OCI-LY1 (cell line): ENCODE data around the gene TRIM26.
"Not testable (repeated sequence)": the region's sequence is repeated elsewhere in the genome, so short reads cannot be mapped to it uniquely, and the experiment has no call there.

Source experiments
- H2AFZ ChIP-seq: fragments of 200-600 bp; sonication (generic), shearing (Covaris generic); 2 replicates; pipeline ENCODE4 v1.6.0; 2014; ENCODE audit warnings: antibody characterized with exemption, mild to moderate bottlenecking, low read length
- H3F3A ChIP-seq: fragments of 200-600 bp; sonication (generic), shearing (Covaris generic); 2 replicates; pipeline ENCODE4 v1.6.0; 2014; ENCODE audit warnings: mild to moderate bottlenecking, antibody characterized with exemption, low read length, moderate library complexity; ENCODE audit not compliant: insufficient read depth
- H3K27ac ChIP-seq: fragments of 200-600 bp; sonication (generic); 2 replicates; pipeline ENCODE4 v1.5.1; 2014; ENCODE audit warnings: low read length, mixed run types, mild to moderate bottlenecking, low read depth; ENCODE audit not compliant: poor library complexity, severe bottlenecking
- H3K27me3 ChIP-seq: fragments of 200-600 bp; sonication (generic); 2 replicates; pipeline ENCODE4 v1.6.0; 2014; ENCODE audit warnings: antibody characterized with exemption, mild to moderate bottlenecking, low read length, moderate library complexity; ENCODE audit not compliant: insufficient read depth
- H3K36me3 ChIP-seq: fragments of 200-600 bp; sonication (generic); 2 replicates; pipeline ENCODE4 v1.6.1; 2014; ENCODE audit warnings: mild to moderate bottlenecking, antibody characterized with exemption, low read length, moderate library complexity, mixed read lengths; ENCODE audit not compliant: insufficient read depth
- H3K4me1 ChIP-seq: fragments of 200-600 bp; sonication (generic); 2 replicates; pipeline ENCODE4 v1.5.1; 2014; ENCODE audit warnings: mild to moderate bottlenecking, low read length, moderate library complexity; ENCODE audit not compliant: insufficient read depth, severe bottlenecking
- H3K4me2 ChIP-seq: fragments of 200-600 bp; sonication (generic), shearing (Covaris generic); 2 replicates; pipeline ENCODE4 v1.6.1; 2014; ENCODE audit warnings: low read length
- H3K4me3 ChIP-seq: fragments of 200-600 bp; sonication (generic); 2 replicates; pipeline ENCODE4 v1.5.1; 2014; ENCODE audit warnings: low read length, low read depth, mild to moderate bottlenecking, mixed read lengths; ENCODE audit not compliant: poor library complexity, severe bottlenecking
- H3K79me2 ChIP-seq: fragments of 200-600 bp; shearing (Covaris generic); 2 replicates; pipeline ENCODE4 v1.6.1; 2016; ENCODE audit warnings: mixed run types, low read length, mixed read lengths; ENCODE audit not compliant: insufficient read depth
- H3K9ac ChIP-seq: fragments of 200-600 bp; sonication (generic), shearing (Covaris generic); 2 replicates; pipeline ENCODE4 v1.6.1; 2014; ENCODE audit warnings: mild to moderate bottlenecking, low read length, mixed read lengths
- H3K9me2 ChIP-seq: fragments of 200-600 bp; sonication (generic), shearing (Covaris generic); 2 replicates; pipeline ENCODE4 v1.6.1; 2014; ENCODE audit warnings: low read depth, mild to moderate bottlenecking, low read length, mixed read lengths
- H3K9me3 ChIP-seq: fragments of 200-600 bp; shearing (Covaris generic); 2 replicates; pipeline ENCODE4 v1.6.1; 2014; ENCODE audit warnings: low read length, mixed read lengths
- H4K20me1 ChIP-seq: fragments of 200-600 bp; sonication (generic), shearing (Covaris generic); 2 replicates; pipeline ENCODE4 v1.6.0; 2016; ENCODE audit warnings: mild to moderate bottlenecking, low read length; ENCODE audit not compliant: insufficient read depth
- CTCF ChIP-seq: fragments of 200-600 bp; sonication (generic), shearing (Covaris generic); IDR thresholded peaks from 2 replicates; pipeline ENCODE4 v1.5.1; 2017; ENCODE audit warnings: mild to moderate bottlenecking, antibody characterized with exemption, low read length, moderate library complexity, mixed read lengths
- EZH2 ChIP-seq: fragments of 200-600 bp; sonication (generic), shearing (Covaris generic); IDR thresholded peaks from 2 replicates; pipeline ENCODE4 v1.8.0; 2017; ENCODE audit warnings: borderline replicate concordance, mixed run types, mild to moderate bottlenecking, antibody characterized with exemption, low read length, moderate library complexity, mixed read lengths

Gene TRIM26

GRCh38 chr6:30227242-30227722 is 14.1 kb upstream of the TRIM26 start:
- Histone ChIP-seq H3K4me1 (no peaks in the 10 kb centered on the region), H3K9me3 (peaks cover 3% of the 10 kb centered on the region), H3K4me2 (no peak overlapping the region), H3K36me3 (no peaks in the 10 kb centered on the region; the same call in 1 of the 2 replicates), H3F3A (no peaks in the 10 kb centered on the region), H3K9me2 (no peaks in the 10 kb centered on the region), H3K4me3 (no peak overlapping the region), H2AFZ (no peak overlapping the region), H3K79me2 (no peaks in the 10 kb centered on the region), H3K27me3 (no peaks in the 10 kb centered on the region), H4K20me1 (no peaks in the 10 kb centered on the region), H3K9ac (no peak overlapping the region), H3K27ac (no peak overlapping the region)
- TF ChIP-seq EZH2 (no peak), CTCF (no peak)

GRCh38 chr6:30223339-30223738 is 10.1 kb upstream of the TRIM26 start:
- H3K36me3 ChIP-seq = no peaks in the 10 kb centered on the region; the same call in 1 of the 2 replicates
- H3K79me2 ChIP-seq = no peaks in the 10 kb centered on the region
- no peak overlapping the region for H3K4me2 ChIP-seq
- no peaks in the 10 kb centered on the region for H3K27me3 ChIP-seq
- no peaks in the 10 kb centered on the region for H4K20me1 ChIP-seq
- no peak overlapping the region for H3K4me3 ChIP-seq
- H3F3A ChIP-seq = no peaks in the 10 kb centered on the region
- H3K9me2 ChIP-seq = no peaks in the 10 kb centered on the region
- H3K4me1 ChIP-seq = no peaks in the 10 kb centered on the region
- no peak for TF ChIP-seq CTCF
- no peak for TF ChIP-seq EZH2
- no peak overlapping the region for H3K9ac ChIP-seq
- no peak overlapping the region for H3K27ac ChIP-seq
- H2AFZ ChIP-seq = no peak overlapping the region
- peaks cover 3% of the 10 kb centered on the region for H3K9me3 ChIP-seq

- H3F3A ChIP-seq, H3K4me1 ChIP-seq, H3K9me3 ChIP-seq, H3K4me2 ChIP-seq, H3K9ac ChIP-seq, H3K27ac ChIP-seq, H4K20me1 ChIP-seq, H3K9me2 ChIP-seq, H3K79me2 ChIP-seq, H2AFZ ChIP-seq, H3K36me3 ChIP-seq, H3K4me3 ChIP-seq, H3K27me3 ChIP-seq: not testable (repeated sequence)
Measured at GRCh38 chr6:30221956-30222355, 8.8 kb upstream of the TRIM26 start.

- H3F3A ChIP-seq, H3K4me2 ChIP-seq, H4K20me1 ChIP-seq, H2AFZ ChIP-seq, H3K9me3 ChIP-seq, H3K27me3 ChIP-seq, H3K36me3 ChIP-seq, H3K9me2 ChIP-seq, H3K9ac ChIP-seq, H3K4me1 ChIP-seq, H3K79me2 ChIP-seq, H3K27ac ChIP-seq, H3K4me3 ChIP-seq: not testable (repeated sequence)
Measured at GRCh38 chr6:30221395-30221794, 8.2 kb upstream of the TRIM26 start.
